PC-9 (cell line): ENCODE results near the gene RAB3GAP2. TPM values are rescaled to one million over a fixed set of nuclear protein-coding genes. Genes with fewer than 3 reads are reported as not detected.
A peak's percentile ranks its signal among the peaks of the same experiment; 100 is the strongest.

ENCODE experiments used
- BruUV-seq: library from RNA; stranded (reverse); fragments of 400-500 nt; replicated peaks from 2 replicates; lab custom pipeline; 2021; lab: Mats Ljungman, UMichigan
- CTCF ChIA-PET: fragments of 300-600 bp; sonication (Branson Sonifier 250); formaldehyde crosslinking; loops from one replicate; lab custom pipeline; 2022; ENCODE audit warnings: antibody characterized with exemption; lab: Charles Lee
- POLR2A ChIA-PET: fragments of 300-600 bp; sonication (Branson Sonifier 250); formaldehyde crosslinking; loops from one replicate; lab custom pipeline; 2022; ENCODE audit warnings: antibody characterized with exemption; ENCODE audit not compliant: unreplicated experiment; lab: Charles Lee
- DNase-seq, 2 experiments: peaks; one replicate each; pipeline versions ENCODE4 v3.0.0 to v3.0.0-alpha.2; 2015 to 2022; ENCODE audit warnings: mixed read lengths in 1 of 2
- H2AFZ ChIP-seq: fragments of 200-600 bp; sonication (generic); 2 replicates; pipeline ENCODE4 v1.8.1; 2017; ENCODE audit warnings: antibody characterized with exemption
- H3F3A ChIP-seq: fragments of 200-600 bp; sonication (generic); 2 replicates; pipeline ENCODE4 v1.8.1; 2017; ENCODE audit warnings: antibody characterized with exemption, mild to moderate bottlenecking, low read depth; ENCODE audit not compliant: insufficient read depth
- H3K27ac ChIP-seq: fragments of 200-600 bp; sonication (generic); 2 replicates; pipeline ENCODE4 v1.6.1; 2016; ENCODE audit warnings: mixed run types
- H3K27me3 ChIP-seq: fragments of 200-600 bp; sonication (generic); 2 replicates; pipeline ENCODE4 v1.6.1; 2016; ENCODE audit warnings: low read depth, mixed run types; ENCODE audit not compliant: insufficient read depth
- H3K36me3 ChIP-seq: fragments of 200-600 bp; sonication (generic); 2 replicates; pipeline ENCODE4 v1.6.1; 2016; ENCODE audit warnings: low read depth, mixed run types
- H3K4me1 ChIP-seq: fragments of 200-600 bp; sonication (generic); replicated peaks from 2 replicates; pipeline ENCODE4 v1.6.1; 2016; ENCODE audit warnings: mixed run types; ENCODE audit not compliant: insufficient read depth
- H3K4me2 ChIP-seq: fragments of 200-600 bp; sonication (generic); 2 replicates; pipeline ENCODE4 v1.6.1; 2017; ENCODE audit warnings: mixed run types
- H3K4me3 ChIP-seq: fragments of 200-600 bp; sonication (generic); 2 replicates; pipeline ENCODE4 v1.6.1; 2016; ENCODE audit warnings: mixed run types
- H3K79me2 ChIP-seq: fragments of 200-600 bp; sonication (generic); 2 replicates; pipeline ENCODE4 v1.6.1; 2017; ENCODE audit warnings: low read depth, mixed run types
- H3K9me2 ChIP-seq: fragments of 200-600 bp; sonication (generic); 2 replicates; pipeline ENCODE4 v1.8.1; 2017; ENCODE audit warnings: mild to moderate bottlenecking; ENCODE audit not compliant: insufficient read depth
- H3K9me3 ChIP-seq: fragments of 200-600 bp; sonication (generic); 2 replicates; pipeline ENCODE4 v1.8.1; 2016; ENCODE audit warnings: low read depth; ENCODE audit not compliant: insufficient read depth
- H4K20me1 ChIP-seq: fragments of 200-600 bp; sonication (generic); 2 replicates; pipeline ENCODE4 v1.8.1; 2017; ENCODE audit not compliant: insufficient read depth
- CTCF ChIP-seq: fragments of 200-600 bp; sonication (generic); conservative IDR thresholded peaks from 2 replicates; pipeline ENCODE4 v1.6.1; 2017; ENCODE audit warnings: mixed run types, antibody characterized with exemption, mild to moderate bottlenecking, moderate library complexity
- EZH2 ChIP-seq: fragments of 200-600 bp; sonication (generic); IDR thresholded peaks from 2 replicates; pipeline ENCODE4 v1.8.0; 2017; ENCODE audit warnings: antibody characterized with exemption, low read depth
- intact Hi-C: fragments of 100-400 bp; cut with micrococcal nuclease; formaldehyde crosslinking; loops from one replicate; pipeline ENCODE4 v1.10.0; 2022; ENCODE audit not compliant: unreplicated experiment
- total RNA-seq: library from RNA; stranded (reverse); gene quantifications from 2 replicates; pipeline ENCODE4 v1.2.3, GENCODE V29; 2021

Gene RAB3GAP2
- total RNA-seq, 1 experiment from 2014 or later, result 51.0 TPM

- no peak for TF ChIP-seq CTCF
- no peak for TF ChIP-seq EZH2
- CTCF ChIA-PET, result no interaction called here
- Histone ChIP-seq H3K9me3 (no peaks in the 10 kb centered on the region), H3F3A (no peaks in the 10 kb centered on the region), H3K36me3 (peaks cover 20% of the 10 kb centered on the region; the same call in 1 of the 2 replicates), H4K20me1 (no peaks in the 10 kb centered on the region), H3K27ac (no peak overlapping the region), H3K79me2 (no peaks in the 10 kb centered on the region), H3K9me2 (no peaks in the 10 kb centered on the region), H3K27me3 (no peaks in the 10 kb centered on the region), H3K4me1 (no peaks in the 10 kb centered on the region), H3K4me2 (no peak overlapping the region), H2AFZ (no peak overlapping the region), H3K4me3 (no peak overlapping the region)
- intact Hi-C loops, result no loop called here
- DNase-seq, result no peak
- BruUV-seq, result no TSS peak
- POLR2A ChIA-PET, result no interaction called here
Observed at GRCh38 chr1:220203816-220204215, 68.4 kb downstream of the RAB3GAP2 start.

GRCh38 chr1:220198186-220199005 is 73.9 kb downstream of the RAB3GAP2 start:
- no peaks in the 10 kb centered on the region for H4K20me1 ChIP-seq
- no peak overlapping the region for H2AFZ ChIP-seq
- ChIA-PET CTCF (no interaction called here), POLR2A (no interaction called here)
- H3K9me3 ChIP-seq, result no peaks in the 10 kb centered on the region
- H3K27ac ChIP-seq, result no peak overlapping the region
- no peak for DNase-seq
- no peaks in the 10 kb centered on the region for H3K79me2 ChIP-seq
- H3K4me1 ChIP-seq, result no peaks in the 10 kb centered on the region
- intact Hi-C loops, result no loop called here
- H3F3A ChIP-seq, result no peaks in the 10 kb centered on the region
- no peak overlapping the region for H3K4me3 ChIP-seq
- no peak for TF ChIP-seq CTCF
- TF ChIP-seq EZH2, result no peak
- no peak overlapping the region for H3K4me2 ChIP-seq
- no peaks in the 10 kb centered on the region for H3K27me3 ChIP-seq
- peaks cover 17% of the 10 kb centered on the region; the same call in 1 of the 2 replicates for H3K36me3 ChIP-seq
- BruUV-seq, result no TSS peak
- no peaks in the 10 kb centered on the region for H3K9me2 ChIP-seq

- ChIA-PET CTCF (interaction anchor here (0.6 kb wide), 1 partner anchor 608 kb away, joined by 3 read pairs; no protein-coding TSS in a partner anchor), POLR2A (interaction anchor here (0.6 to 0.8 kb wide), 2 partner anchors 93 to 553 kb away, joined by 4 to 12 read pairs; no protein-coding TSS in a partner anchor)
- Histone ChIP-seq H3K79me2 (no peaks in the 10 kb centered on the region), H3K27me3 (no peaks in the 10 kb centered on the region), H3K9me2 (no peaks in the 10 kb centered on the region), H2AFZ (no peak overlapping the region), H3F3A (peaks cover 7% of the 10 kb centered on the region; the same call in 1 of the 2 replicates), H3K4me3 (no peak overlapping the region), H4K20me1 (no peaks in the 10 kb centered on the region), H3K9me3 (no peaks in the 10 kb centered on the region), H3K27ac (0 out of 2 replicates have a peak overlapping the region, but pooled peaks have one; percentile 12), H3K36me3 (peaks cover 20% of the 10 kb centered on the region), H3K4me2 (no peak overlapping the region), H3K4me1 (no peaks in the 10 kb centered on the region)
- no peak for TF ChIP-seq CTCF
- no peak for TF ChIP-seq EZH2
- no peak for DNase-seq
- no TSS peak for BruUV-seq
- intact Hi-C loops, result no loop called here
Observed at GRCh38 chr1:220195701-220196100, 76.6 kb downstream of the RAB3GAP2 start.
